IPS DF 6.9 (cell line): ENCODE measurements around the gene POLR3A.
"Not testable (repeated sequence)": the region's sequence is repeated elsewhere in the genome, so short reads cannot be mapped to it uniquely, and the experiment has no call there.

Source experiments
- DNase-seq: peaks from one replicate; pipeline ENCODE4 v3.0.0-alpha.2; 2013; ENCODE audit warnings: low read depth, low spot score
- H3K27ac ChIP-seq: one replicate; pipeline ENCODE4 v1.5.1; 2013; ENCODE audit warnings: low read length, control low read depth
- H3K27me3 ChIP-seq: 2 replicates; pipeline ENCODE4 v1.6.1; 2013; ENCODE audit warnings: mild to moderate bottlenecking, low read length; ENCODE audit not compliant: control insufficient read depth, insufficient read depth
- H3K36me3 ChIP-seq: 2 replicates; pipeline ENCODE4 v1.6.1; 2013; ENCODE audit warnings: low read length; ENCODE audit not compliant: control insufficient read depth, insufficient read depth
- H3K4me1 ChIP-seq: 2 replicates; pipeline ENCODE4 v1.6.1; 2013; ENCODE audit warnings: low read length; ENCODE audit not compliant: control insufficient read depth, insufficient read depth
- H3K4me3 ChIP-seq: 2 replicates; pipeline ENCODE4 v1.5.1; 2013; ENCODE audit warnings: mild to moderate bottlenecking, low read length
- H3K9me3 ChIP-seq: 2 replicates; pipeline ENCODE4 v1.6.1; 2013; ENCODE audit warnings: low read length, inconsistent platforms; ENCODE audit not compliant: control insufficient read depth, insufficient read depth
- WGBS: extraction: QIAGEN DNeasy Blood & Tissue Kit; methylation state at CpG from one replicate; pipeline ENCODE4 v1.1.7; 2013; ENCODE audit warnings: mixed read lengths, missing lambda C conversion rate; ENCODE audit not compliant: insufficient read length, insufficient coverage; 5-methylcytosine and 5-hydroxymethylcytosine counted together

POLR3A gene

GRCh38 chr10:78002541-78003288 lies 26.6 kb downstream of the POLR3A start:
- WGBS: no CpG with 5 or more reads among the region's 4 CpGs
- Histone ChIP-seq H3K27me3 (no peaks in the 10 kb centered on the region), H3K4me1 (no peaks in the 10 kb centered on the region), H3K9me3 (no peaks in the 10 kb centered on the region), H3K36me3 (peaks cover 36% of the 10 kb centered on the region), H3K4me3 (no peak overlapping the region), H3K27ac (no peak overlapping the region)
- no peak for DNase-seq

GRCh38 chr10:78000956-78001472 lies 28.3 kb downstream of the POLR3A start:
- Histone ChIP-seq H3K9me3 (no peaks in the 10 kb centered on the region), H3K4me1 (no peaks in the 10 kb centered on the region), H3K36me3 (peaks cover 33% of the 10 kb centered on the region), H3K27me3 (no peaks in the 10 kb centered on the region), H3K27ac (no peak overlapping the region), H3K4me3 (no peak overlapping the region)
- WGBS: no CpG with 5 or more reads among the region's 6 CpGs
- no peak for DNase-seq

- H3K4me1 ChIP-seq: no peaks in the 10 kb centered on the region
- no peaks in the 10 kb centered on the region for H3K9me3 ChIP-seq
- no peak overlapping the region for H3K4me3 ChIP-seq
- no peak overlapping the region for H3K27ac ChIP-seq
- DNase-seq: no peak
- H3K36me3 ChIP-seq: peaks cover 30% of the 10 kb centered on the region
- no peaks in the 10 kb centered on the region for H3K27me3 ChIP-seq
Observed at GRCh38 chr10:78000206-78000605, 29.1 kb downstream of the POLR3A start.

- WGBS: no CpG with 5 or more reads among the region's 5 CpGs
- not testable (repeated sequence) for H3K27ac ChIP-seq, H3K4me3 ChIP-seq, DNase-seq, H3K9me3 ChIP-seq, H3K4me1 ChIP-seq, H3K27me3 ChIP-seq
- peaks cover 24% of the 10 kb centered on the region; the same call in 1 of the 2 replicates for H3K36me3 ChIP-seq
Observed at GRCh38 chr10:77998780-77999179, 30.5 kb downstream of the POLR3A start.

GRCh38 chr10:77993620-77994019 lies 35.7 kb downstream of the POLR3A start:
- Histone ChIP-seq H3K4me1 (no peaks in the 10 kb centered on the region), H3K27me3 (no peaks in the 10 kb centered on the region), H3K4me3 (no peak overlapping the region), H3K27ac (no peak overlapping the region), H3K36me3 (peaks cover 2% of the 10 kb centered on the region; the same call in 1 of the 2 replicates), H3K9me3 (no peaks in the 10 kb centered on the region)
- DNase-seq: no peak
- no CpG with 5 or more reads among the region's 3 CpGs for WGBS

GRCh38 chr10:77989081-77989724 lies 40.1 kb downstream of the POLR3A start:
- WGBS: no CpG with 5 or more reads among the region's 11 CpGs
- H3K36me3 ChIP-seq: peaks cover 19% of the 10 kb centered on the region; the same call in 1 of the 2 replicates
- no peak overlapping the region for H3K27ac ChIP-seq
- no peaks in the 10 kb centered on the region for H3K9me3 ChIP-seq
- no peak for DNase-seq
- H3K27me3 ChIP-seq: no peaks in the 10 kb centered on the region
- no peak overlapping the region for H3K4me3 ChIP-seq
- H3K4me1 ChIP-seq: no peaks in the 10 kb centered on the region

- no CpG with 5 or more reads among the region's 7 CpGs for WGBS
Observed at GRCh38 chr10:77987671-77988255, 41.6 kb downstream of the POLR3A start.

GRCh38 chr10:77984986-77985385 lies 44.3 kb downstream of the POLR3A start:
- Histone ChIP-seq H3K4me1 (no peaks in the 10 kb centered on the region), H3K4me3 (no peak overlapping the region), H3K9me3 (no peaks in the 10 kb centered on the region), H3K36me3 (peaks cover 43% of the 10 kb centered on the region), H3K27ac (no peak overlapping the region), H3K27me3 (no peaks in the 10 kb centered on the region)
- no peak for DNase-seq
- no CpG with 5 or more reads among the region's 4 CpGs for WGBS

More at GRCh38 chr10:77987671-77988255, 41.6 kb downstream of the POLR3A start:
- Histone ChIP-seq H3K4me1 (no peaks in the 10 kb centered on the region), H3K27me3 (no peaks in the 10 kb centered on the region), H3K4me3 (no peak overlapping the region), H3K36me3 (peaks cover 27% of the 10 kb centered on the region), H3K27ac (no peak overlapping the region), H3K9me3 (no peaks in the 10 kb centered on the region)
- no peak for DNase-seq

GRCh38 chr10:77983384-77984341 lies 45.7 kb downstream of the POLR3A start:
- H3K4me3 ChIP-seq: no peak overlapping the region
- no peaks in the 10 kb centered on the region for H3K4me1 ChIP-seq
- no peak for DNase-seq
- no peak overlapping the region for H3K27ac ChIP-seq
- H3K9me3 ChIP-seq: no peaks in the 10 kb centered on the region
- no peaks in the 10 kb centered on the region for H3K27me3 ChIP-seq
- WGBS: no CpG with 5 or more reads among the region's 16 CpGs
- H3K36me3 ChIP-seq: peaks cover 51% of the 10 kb centered on the region

- Histone ChIP-seq H3K4me1 (no peaks in the 10 kb centered on the region), H3K27ac (no peak overlapping the region), H3K4me3 (no peak overlapping the region), H3K36me3 (peaks cover 43% of the 10 kb centered on the region), H3K9me3 (no peaks in the 10 kb centered on the region), H3K27me3 (no peaks in the 10 kb centered on the region)
- DNase-seq: no peak
- no CpG with 5 or more reads among the region's 13 CpGs for WGBS
Observed at GRCh38 chr10:77981281-77981680, 48.0 kb downstream of the POLR3A start.
